Caco-2 (cell line): ENCODE results near the gene SNX33. TPM values are rescaled to one million over a fixed set of nuclear protein-coding genes. Genes with fewer than 3 reads are reported as not detected.
"Not testable (repeated sequence)": the region's sequence is repeated elsewhere in the genome, so short reads cannot be mapped to it uniquely, and the experiment has no call there.

Source experiments
- BruUV-seq: library from RNA; stranded (reverse); fragments of 400-500 nt; replicated peaks from 2 replicates; lab custom pipeline; 2021; lab: Mats Ljungman, UMichigan
- CTCF ChIA-PET: fragments of 300-600 bp; sonication (Branson Sonifier 250); formaldehyde crosslinking; loops from one replicate; lab custom pipeline; 2022; ENCODE audit warnings: antibody characterized with exemption; lab: Charles Lee
- POLR2A ChIA-PET: fragments of 300-600 bp; sonication (Branson Sonifier 250); formaldehyde crosslinking; loops from one replicate; lab custom pipeline; 2022; ENCODE audit warnings: antibody characterized with exemption; lab: Charles Lee
- DNase-seq, 2 experiments: peaks; one replicate each; pipeline versions ENCODE4 v3.0.0 to v3.0.0-alpha.2; 2020 to 2022
- H3K27me3 ChIP-seq: replicated peaks from 2 replicates; pipeline ENCODE4 v1.6.0; 2011; ENCODE audit warnings: low read length; ENCODE audit not compliant: control insufficient read depth, insufficient read depth
- H3K36me3 ChIP-seq: 2 replicates; pipeline ENCODE4 v1.5.1; 2011; ENCODE audit warnings: low read length; ENCODE audit not compliant: control insufficient read depth, insufficient read depth
- H3K4me1 ChIP-seq: fragments of 250-450 bp; sonication (Bioruptor Pico); 2 replicates; pipeline ENCODE4 v1.5.1; 2020; ENCODE audit warnings: mild to moderate bottlenecking
- H3K4me3 ChIP-seq: 2 replicates; pipeline ENCODE4 v1.5.1; 2011; ENCODE audit warnings: low read depth, mild to moderate bottlenecking, control low read depth, low read length
- H3K9me3 ChIP-seq: fragments of 250-450 bp; sonication (Bioruptor Pico); 2 replicates; pipeline ENCODE4 v1.5.1; 2020; ENCODE audit warnings: mild to moderate bottlenecking, moderate library complexity
- H3K27ac Mint-ChIP-seq: one replicate; pipeline ENCODE4 v1.8.0; 2022; ENCODE audit warnings: mixed read lengths; ENCODE audit not compliant: unreplicated experiment
- H3K27me3 Mint-ChIP-seq: one replicate; pipeline ENCODE4 v1.8.0; 2022; ENCODE audit warnings: mixed read lengths; ENCODE audit not compliant: insufficient read depth, unreplicated experiment
- H3K36me3 Mint-ChIP-seq: one replicate; pipeline ENCODE4 v1.8.0; 2022; ENCODE audit warnings: mild to moderate bottlenecking, mixed read lengths; ENCODE audit not compliant: insufficient read depth, unreplicated experiment
- H3K4me1 Mint-ChIP-seq: one replicate; pipeline ENCODE4 v1.8.0; 2022; ENCODE audit warnings: low read depth, mixed read lengths; ENCODE audit not compliant: unreplicated experiment
- H3K4me3 Mint-ChIP-seq: one replicate; pipeline ENCODE4 v1.8.0; 2022; ENCODE audit warnings: mild to moderate bottlenecking, moderate library complexity, mixed read lengths; ENCODE audit not compliant: unreplicated experiment
- H3K9me3 Mint-ChIP-seq: one replicate; pipeline ENCODE4 v1.8.0; 2022; ENCODE audit warnings: mixed read lengths; ENCODE audit not compliant: unreplicated experiment
- CTCF ChIP-seq, 2 experiments: fragments of 200-600 bp in 1 of 2; IDR thresholded peaks; 1 replicate in 1 of 2; 2 replicates in 1 of 2; pipeline versions ENCODE4 v1.5.1 to v1.8.0; 2011 to 2022; ENCODE audit warnings: antibody characterized with exemption in 1 of 2, control low read depth in 1 of 2, inconsistent platforms in 1 of 2, low read depth in 1 of 2, low read length in 1 of 2, mild to moderate bottlenecking in 1 of 2, moderate library complexity in 1 of 2; ENCODE audit not compliant: insufficient read depth in 1 of 2, severe bottlenecking in 1 of 2, unreplicated experiment in 1 of 2
- intact Hi-C: fragments of 100-400 bp; cut with micrococcal nuclease; formaldehyde crosslinking; loops from one replicate; pipeline ENCODE4 v1.10.0; 2022; ENCODE audit not compliant: unreplicated experiment
- total RNA-seq: library from RNA; stranded (reverse); gene quantifications from 2 replicates; pipeline ENCODE4 v1.2.3, GENCODE V29; 2022

The SNX33 gene
- total RNA-seq, 1 experiment from 2014 or later, result 19.4 TPM

GRCh38 chr15:75676688-75677464, 29.2 kb downstream of the SNX33 start:
- no TSS peak for BruUV-seq
- Mint-ChIP-seq H3K27ac (no peak overlapping the region), H3K9me3 (no peaks in the 10 kb centered on the region), H3K36me3 (no peaks in the 10 kb centered on the region), H3K27me3 (no peaks in the 10 kb centered on the region), H3K4me1 (peaks cover 23% of the 10 kb centered on the region), H3K4me3 (no peak overlapping the region)
- peaks cover 26% of the 10 kb centered on the region for H3K4me1 ChIP-seq
- intact Hi-C loops, result no loop called here
- no peaks in the 10 kb centered on the region for H3K9me3 ChIP-seq
- CTCF ChIA-PET, result no interaction called here
- TF ChIP-seq CTCF (IDR thresholded peaks at IDR 0.05; ENCODE audit: insufficient read depth in 1 of 2, low read depth in 1 of 2, low read length in 1 of 2, severe bottlenecking in 1 of 2, unreplicated experiment in 1 of 2), result no peak
- no peaks in the 10 kb centered on the region for H3K27me3 ChIP-seq
- POLR2A ChIA-PET, result no interaction called here
- no peak overlapping the region for H3K4me3 ChIP-seq
- DNase-seq, result no peak
- H3K36me3 ChIP-seq, result no peaks in the 10 kb centered on the region

- no TSS peak for BruUV-seq
- no peaks in the 10 kb centered on the region for H3K27me3 ChIP-seq
- TF ChIP-seq CTCF (IDR thresholded peaks at IDR 0.05; ENCODE audit: insufficient read depth in 1 of 2, low read depth in 1 of 2, low read length in 1 of 2, severe bottlenecking in 1 of 2, unreplicated experiment in 1 of 2), result no peak
- H3K9me3 Mint-ChIP-seq, result no peaks in the 10 kb centered on the region
- ChIA-PET CTCF (interaction anchor here (0.6 kb wide), 1 partner anchor 9 kb away, joined by 4 read pairs; no protein-coding TSS in a partner anchor), POLR2A (no interaction called here)
- intact Hi-C loops, result no loop called here
- no peaks in the 10 kb centered on the region for H3K9me3 ChIP-seq
- H3K4me3 Mint-ChIP-seq, result no peak overlapping the region
- H3K4me1 Mint-ChIP-seq, result peaks cover 18% of the 10 kb centered on the region
- no peak for DNase-seq
- no peaks in the 10 kb centered on the region for H3K27me3 Mint-ChIP-seq
- H3K4me3 ChIP-seq, result no peak overlapping the region
- no peak overlapping the region for H3K27ac Mint-ChIP-seq
- H3K36me3 ChIP-seq, result no peaks in the 10 kb centered on the region
- H3K4me1 ChIP-seq, result peaks cover 20% of the 10 kb centered on the region
- no peaks in the 10 kb centered on the region for H3K36me3 Mint-ChIP-seq
These were observed 30.0 kb downstream of the SNX33 start for GRCh38 chr15:75677465-75678323.

GRCh38 chr15:75678324-75678690, 30.6 kb downstream of the SNX33 start:
- peaks cover 14% of the 10 kb centered on the region for H3K4me1 ChIP-seq
- H3K27me3 Mint-ChIP-seq, H3K36me3 ChIP-seq, intact Hi-C loops, H3K27ac Mint-ChIP-seq, H3K4me3 ChIP-seq, CTCF ChIA-PET, H3K27me3 ChIP-seq, H3K36me3 Mint-ChIP-seq, DNase-seq, POLR2A ChIA-PET, H3K4me3 Mint-ChIP-seq, BruUV-seq, H3K9me3 ChIP-seq, H3K9me3 Mint-ChIP-seq: not testable (repeated sequence)
- peaks cover 16% of the 10 kb centered on the region for H3K4me1 Mint-ChIP-seq
